HG03095 (cell line): Measurements from ENCODE around the gene KIF2A.

ENCODE experiments used
- ATAC-seq: cut with Tn5 transposase; IDR thresholded peaks from one replicate; pipeline ENCODE4 v1.9.1; 2021; ENCODE audit warnings: moderate library complexity; ENCODE audit not compliant: unreplicated experiment

Gene KIF2A

GRCh38 chr5:62327138-62328053 is 21.4 kb downstream of the KIF2A start:
- no peak for ATAC-seq

DNA sequence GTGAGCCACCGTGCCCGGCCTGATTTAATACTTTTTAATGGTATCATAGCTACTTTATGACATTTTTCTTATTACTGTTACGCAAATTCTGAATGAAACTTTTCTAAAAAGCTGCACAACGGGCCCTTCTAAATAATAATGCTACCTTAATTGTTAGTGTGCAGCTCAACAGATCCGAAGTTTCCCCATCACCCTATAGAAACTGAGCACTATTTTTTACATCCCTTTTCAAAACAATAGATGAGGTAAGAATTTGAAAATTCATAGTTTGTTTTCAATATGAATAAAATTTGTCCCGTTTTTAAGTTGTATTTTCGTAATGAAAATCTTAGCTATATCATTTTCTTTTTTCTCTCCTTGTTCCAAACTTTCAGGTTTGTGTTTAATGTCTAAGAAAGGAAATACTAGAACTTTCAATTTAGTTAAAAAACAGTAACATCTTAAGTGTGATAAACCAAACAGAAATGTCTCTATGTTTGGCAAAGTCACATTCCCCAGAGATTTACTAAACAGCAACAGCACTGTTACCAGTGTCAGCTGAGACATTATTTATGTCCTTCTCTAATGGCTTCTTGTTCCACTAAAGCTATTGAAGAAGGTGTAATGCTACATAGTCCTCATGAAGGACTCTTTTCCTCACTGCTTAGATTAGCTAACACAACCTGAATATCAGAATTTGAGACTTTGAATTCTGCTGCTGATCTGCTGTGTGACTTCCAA is 22.9 kb downstream of the KIF2A start:
- ATAC-seq = no peak

DNA sequence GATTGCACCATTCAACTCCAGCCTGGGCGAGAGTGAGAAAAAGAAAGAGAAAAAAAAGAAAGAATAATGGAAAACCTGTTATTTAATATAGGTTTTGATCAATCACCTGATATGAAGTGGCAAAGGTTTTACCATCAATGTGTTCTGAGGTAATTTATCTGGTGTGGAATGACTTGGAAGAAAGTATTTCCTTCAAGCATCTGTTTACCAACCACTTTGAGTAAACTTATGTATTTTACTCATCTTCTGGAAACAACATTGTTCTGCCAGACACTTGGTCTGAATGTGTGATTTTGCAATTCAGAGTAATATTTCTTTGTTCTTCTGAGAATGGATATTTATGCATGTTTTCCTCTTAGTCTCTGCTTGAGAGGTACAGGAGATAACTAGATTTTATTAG is 24.3 kb downstream of the KIF2A start:
- ATAC-seq = no peak

GRCh38 chr5:62331921-62332320 is 25.9 kb downstream of the KIF2A start:
- no peak for ATAC-seq

DNA sequence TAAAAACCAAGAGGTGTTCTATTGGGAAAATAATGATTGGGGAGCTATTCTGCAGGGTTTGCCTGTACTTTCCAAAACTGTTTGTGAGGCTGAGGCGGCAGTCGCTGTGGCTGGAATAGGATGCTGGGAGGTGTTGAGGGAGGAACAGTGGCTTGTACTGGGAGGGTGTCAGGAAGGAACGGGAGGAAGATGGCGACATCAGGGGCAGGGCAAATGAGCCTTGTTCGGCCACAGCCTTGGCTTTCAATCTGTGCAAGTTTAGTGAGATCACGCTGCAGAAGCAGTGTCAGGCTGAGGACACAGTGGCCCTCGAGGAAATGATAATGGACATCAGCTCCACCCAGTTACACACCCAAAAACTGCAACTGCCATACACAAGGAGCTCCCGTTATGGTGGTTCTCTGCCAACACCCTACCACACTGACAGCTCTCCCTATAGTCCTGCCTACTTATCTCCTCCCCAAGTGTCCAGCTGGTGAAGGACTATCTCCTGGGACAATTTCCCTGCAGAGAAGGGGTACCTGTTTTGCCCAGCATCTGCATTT is 27.3 kb downstream of the KIF2A start:
- no peak for ATAC-seq

- ATAC-seq = no peak
Observed at GRCh38 chr5:62334082-62334481, 28.1 kb downstream of the KIF2A start.

DNA sequence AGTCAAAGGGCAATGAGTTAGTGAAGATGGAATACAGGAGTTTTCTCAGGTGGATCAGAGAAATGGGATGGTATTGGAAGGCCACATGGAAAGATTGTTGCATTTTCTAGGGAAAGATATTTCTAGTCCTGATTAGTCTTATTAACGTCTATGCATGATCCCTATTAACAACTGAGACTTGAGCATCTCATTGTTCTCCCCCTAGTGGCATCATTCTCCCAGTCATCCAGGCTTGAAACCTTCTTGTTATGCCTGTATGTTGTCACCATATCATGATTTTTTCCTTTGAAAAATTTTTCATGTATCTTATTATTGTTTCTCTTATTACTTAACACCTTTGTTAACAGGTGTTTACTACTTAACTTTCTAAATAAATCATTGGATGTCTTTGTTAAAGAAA is 34.4 kb downstream of the KIF2A start:
- ATAC-seq = no peak

- no peak for ATAC-seq
Observed at GRCh38 chr5:62340979-62341378, 35.0 kb downstream of the KIF2A start.

DNA sequence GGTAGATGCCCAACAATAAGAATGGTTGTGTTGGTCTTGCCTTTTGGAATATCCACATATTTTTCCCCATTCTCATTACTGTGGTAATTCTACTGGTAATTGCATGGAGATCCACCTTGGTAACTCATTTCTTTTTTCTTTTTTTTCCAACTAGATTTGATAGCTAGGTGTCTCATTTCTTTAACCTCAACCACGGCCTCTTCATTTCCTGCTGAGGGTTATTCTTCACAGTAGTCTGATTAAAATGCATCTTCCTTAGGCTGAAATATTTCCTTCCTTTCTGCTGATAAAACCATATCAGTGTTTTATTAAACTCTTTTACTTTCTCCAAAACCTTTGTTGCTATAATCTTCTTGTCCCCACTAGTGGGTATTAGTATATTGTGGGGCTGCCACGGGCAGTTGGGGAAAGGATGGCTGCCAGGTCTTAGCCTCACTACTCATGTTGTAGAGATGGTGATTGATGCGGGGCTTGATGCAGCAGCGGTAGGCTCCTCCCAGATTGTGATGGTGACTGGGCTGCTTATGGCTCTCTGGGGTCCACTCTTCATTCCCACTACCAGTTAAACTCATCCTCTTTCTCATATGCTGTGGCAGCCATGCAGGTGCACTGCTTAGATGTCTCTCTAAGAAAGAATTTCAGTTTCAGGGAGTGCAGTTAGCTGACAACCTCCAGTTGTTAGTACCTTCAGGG is 35.9 kb downstream of the KIF2A start:
- ATAC-seq = peak; percentile 68

DNA sequence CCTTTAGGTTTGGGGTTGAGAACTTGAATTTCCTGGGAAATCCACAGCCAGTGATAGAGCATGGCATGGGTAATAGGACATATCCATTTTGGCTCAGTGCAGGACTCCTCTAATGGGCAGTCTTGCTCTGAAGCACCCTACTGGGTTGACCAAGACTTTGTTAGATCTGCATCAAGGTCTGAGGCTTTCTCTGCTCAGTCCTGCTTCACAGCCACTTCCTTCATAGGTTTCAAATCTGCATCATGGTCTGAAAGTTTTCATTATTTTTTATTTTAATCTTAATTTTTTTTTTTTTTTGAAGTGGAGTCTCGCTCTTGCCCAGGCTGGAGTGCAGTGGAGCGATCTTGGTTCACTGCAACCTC is 36.5 kb downstream of the KIF2A start:
- peak; percentile 44 for ATAC-seq

- ATAC-seq = no peak
Observed at GRCh38 chr5:62343428-62343827, 37.4 kb downstream of the KIF2A start.

DNA sequence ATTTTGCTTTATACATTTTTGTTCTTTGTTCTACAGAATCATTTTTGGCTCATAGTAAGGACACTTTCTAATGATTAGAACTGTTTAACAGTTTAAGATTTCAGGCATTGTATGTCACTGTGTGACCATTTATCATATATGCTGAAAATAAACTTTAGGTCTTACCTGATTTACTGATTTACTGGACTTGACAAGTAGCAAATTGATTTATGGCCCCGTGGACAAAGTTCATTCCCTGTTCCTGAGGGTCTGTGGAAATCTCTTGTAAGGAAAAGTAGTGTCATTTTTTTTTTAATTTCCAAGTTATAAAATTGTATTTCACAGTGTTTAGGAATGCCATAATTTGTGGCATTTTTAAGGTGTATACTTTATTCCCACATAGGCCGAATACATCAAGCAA is 40.7 kb downstream of the KIF2A start:
- no peak for ATAC-seq

- ATAC-seq = no peak
Observed at GRCh38 chr5:62347928-62348327, 41.9 kb downstream of the KIF2A start.

GRCh38 chr5:62348723-62349481 is 42.9 kb downstream of the KIF2A start:
- no peak for ATAC-seq

DNA sequence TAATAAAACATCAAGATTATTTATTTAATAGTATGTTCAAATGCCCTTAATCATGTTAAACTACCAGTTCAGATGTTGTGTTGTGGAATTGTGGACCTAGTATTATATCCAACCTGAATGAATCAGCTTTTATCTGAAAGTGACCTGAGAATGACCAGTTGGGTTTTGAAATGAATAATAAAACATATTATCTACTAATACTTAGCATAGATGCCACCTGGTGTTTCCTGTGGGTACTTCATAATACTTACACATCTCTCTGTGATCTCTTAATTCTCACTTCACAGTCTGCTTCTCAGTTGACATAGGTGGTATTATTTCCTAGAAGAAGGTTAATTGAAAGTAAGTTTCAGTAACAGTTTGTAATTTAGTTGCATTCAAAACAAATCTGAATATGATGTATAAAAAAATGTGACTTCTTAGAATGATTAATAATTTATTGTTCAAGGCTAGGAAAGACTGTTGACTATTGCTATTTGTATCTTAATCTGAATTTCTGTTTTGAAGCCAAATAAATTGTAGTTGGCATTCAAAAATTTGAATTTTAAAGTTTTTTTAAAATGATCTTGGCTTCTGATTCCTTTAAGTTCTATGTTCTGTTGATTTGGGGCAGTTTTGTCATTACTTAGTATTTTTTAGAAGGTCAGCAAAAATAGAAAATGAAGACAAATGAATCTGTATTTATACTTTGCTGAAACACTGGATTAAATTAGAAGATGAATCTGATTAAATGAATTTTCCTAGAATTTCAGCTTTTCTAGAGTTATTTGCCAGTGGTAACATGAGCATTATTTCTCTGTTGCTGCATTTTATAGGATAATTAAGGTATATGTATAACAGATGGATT is 48.2 kb downstream of the KIF2A start:
- peak; percentile 91 for ATAC-seq

- ATAC-seq = no peak
Observed at GRCh38 chr5:62362701-62363100, 56.7 kb downstream of the KIF2A start.

DNA sequence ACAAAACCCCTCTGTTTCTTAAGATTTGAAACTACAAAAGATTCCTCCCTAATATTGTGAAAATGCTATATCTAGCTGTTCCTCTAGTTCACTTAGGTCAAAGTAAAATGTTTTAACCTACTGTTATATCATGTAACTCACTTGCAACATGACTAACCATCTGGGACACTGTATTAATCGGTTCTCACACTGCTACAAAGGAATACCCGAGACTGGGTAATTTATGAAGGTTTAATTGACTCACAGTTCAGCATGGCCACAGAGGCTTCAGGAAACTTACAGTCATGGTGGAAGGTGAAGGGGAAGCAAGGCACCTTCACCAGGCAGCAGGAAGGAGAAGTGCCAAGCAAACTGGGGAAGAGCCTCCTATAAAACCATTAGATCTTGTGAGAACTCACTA is 63.0 kb downstream of the KIF2A start:
- no peak for ATAC-seq

DNA sequence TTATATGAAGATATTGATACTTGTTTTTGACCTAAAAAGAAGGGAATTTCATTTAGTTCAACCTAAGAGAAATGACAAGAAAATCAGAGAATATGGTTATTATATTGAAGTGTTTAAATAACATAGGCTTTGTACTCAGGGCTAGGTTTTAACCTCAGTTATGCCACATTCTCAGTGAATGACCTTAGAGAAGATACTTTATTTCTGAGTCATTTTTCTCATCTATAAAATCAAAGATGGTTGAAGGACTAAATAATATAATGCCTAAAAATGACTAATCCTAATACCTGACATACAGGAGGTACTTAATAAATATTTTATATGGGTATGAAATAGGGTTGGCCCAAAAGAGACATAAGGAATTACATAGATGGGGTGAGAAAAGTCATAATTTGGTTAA is 65.4 kb downstream of the KIF2A start:
- ATAC-seq = no peak

GRCh38 chr5:62372600-62372999 is 66.6 kb downstream of the KIF2A start:
- no peak for ATAC-seq

DNA sequence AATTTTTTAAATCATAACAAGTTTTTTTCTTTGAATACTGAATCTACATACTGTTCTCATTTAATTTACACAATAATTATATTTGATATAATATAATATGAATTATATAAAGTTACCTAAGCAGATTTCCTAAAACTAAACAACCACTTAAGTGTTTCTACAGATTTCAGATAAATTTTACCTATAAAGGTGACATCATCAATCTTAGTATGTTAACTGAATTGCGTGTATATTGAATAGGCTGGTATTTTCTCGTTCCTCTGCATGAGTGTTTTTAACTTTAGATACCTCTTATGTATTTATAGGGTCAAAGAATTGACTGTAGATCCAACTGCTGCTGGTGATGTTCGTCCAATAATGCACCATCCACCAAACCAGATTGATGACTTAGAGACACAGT is 67.4 kb downstream of the KIF2A start:
- ATAC-seq = no peak
